IPS-18a (cell line): ENCODE measurements around the gene CYCS.

Experiments used
- H3K27ac ChIP-seq: one replicate; pipeline ENCODE4 v1.5.1; 2013; ENCODE audit warnings: low read length
- H3K27me3 ChIP-seq: one replicate; pipeline ENCODE4 v1.6.1; 2013; ENCODE audit warnings: mild to moderate bottlenecking, low read length; ENCODE audit not compliant: control insufficient read depth, insufficient read depth
- H3K36me3 ChIP-seq: one replicate; pipeline ENCODE4 v1.6.1; 2013; ENCODE audit warnings: low read depth, low read length; ENCODE audit not compliant: control insufficient read depth
- H3K4me1 ChIP-seq: one replicate; pipeline ENCODE4 v1.6.1; 2013; ENCODE audit warnings: low read depth, low read length; ENCODE audit not compliant: control insufficient read depth
- H3K4me3 ChIP-seq: one replicate; pipeline ENCODE4 v1.5.1; 2013; ENCODE audit warnings: low read length
- H3K9ac ChIP-seq: one replicate; pipeline ENCODE4 v1.6.1; 2013; ENCODE audit warnings: mild to moderate bottlenecking, low read length, moderate library complexity
- H3K9me3 ChIP-seq: one replicate; pipeline ENCODE4 v1.6.1; 2013; ENCODE audit warnings: low read depth, low read length; ENCODE audit not compliant: control insufficient read depth

Gene CYCS

GRCh38 chr7:25148772-25149575, 23.9 kb upstream of the CYCS start:
- no peaks in the 10 kb centered on the region for H3K9me3 ChIP-seq
- H3K36me3 ChIP-seq: no peaks in the 10 kb centered on the region
- H3K27me3 ChIP-seq: no peaks in the 10 kb centered on the region
- no peak overlapping the region for H3K27ac ChIP-seq
- no peak overlapping the region for H3K4me3 ChIP-seq
- no peak overlapping the region for H3K9ac ChIP-seq
- H3K4me1 ChIP-seq: peaks cover 15% of the 10 kb centered on the region

DNA sequence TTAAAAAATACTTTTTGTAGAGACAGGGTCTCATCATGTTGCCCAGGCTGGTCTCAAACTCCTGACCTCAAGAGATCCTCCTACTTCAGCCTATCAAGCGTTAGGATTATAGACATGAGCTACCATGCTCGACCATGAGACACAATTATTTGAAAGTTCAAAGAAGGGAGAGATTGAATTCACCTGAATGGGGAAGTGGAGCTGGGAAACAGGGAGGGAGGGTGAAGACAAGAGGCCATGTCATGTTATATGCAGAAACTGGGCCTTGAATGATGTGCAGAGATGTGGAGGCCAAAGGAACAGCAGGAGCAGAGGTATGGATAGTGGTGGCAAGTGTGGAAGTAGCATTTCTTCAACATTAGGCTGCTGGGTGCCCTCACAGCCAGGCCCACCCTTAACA, 18.7 kb upstream of the CYCS start:
- peaks cover 11% of the 10 kb centered on the region for H3K4me1 ChIP-seq
- no peak overlapping the region for H3K4me3 ChIP-seq
- H3K9ac ChIP-seq: no peak overlapping the region
- no peaks in the 10 kb centered on the region for H3K27me3 ChIP-seq
- H3K36me3 ChIP-seq: no peaks in the 10 kb centered on the region
- no peaks in the 10 kb centered on the region for H3K9me3 ChIP-seq
- H3K27ac ChIP-seq: no peak overlapping the region

- no peak overlapping the region for H3K27ac ChIP-seq
- peaks cover 11% of the 10 kb centered on the region for H3K4me1 ChIP-seq
- H3K27me3 ChIP-seq: no peaks in the 10 kb centered on the region
- H3K36me3 ChIP-seq: no peaks in the 10 kb centered on the region
- no peaks in the 10 kb centered on the region for H3K9me3 ChIP-seq
- no peak overlapping the region for H3K4me3 ChIP-seq
- no peak overlapping the region for H3K9ac ChIP-seq
Measured at GRCh38 chr7:25139536-25139935, 14.5 kb upstream of the CYCS start.

GRCh38 chr7:25134358-25135010, 9.4 kb upstream of the CYCS start:
- Histone ChIP-seq H3K9ac (no peak overlapping the region), H3K4me3 (no peak overlapping the region), H3K27me3 (no peaks in the 10 kb centered on the region), H3K27ac (no peak overlapping the region), H3K4me1 (peaks cover 5% of the 10 kb centered on the region), H3K36me3 (no peaks in the 10 kb centered on the region), H3K9me3 (no peaks in the 10 kb centered on the region)

DNA sequence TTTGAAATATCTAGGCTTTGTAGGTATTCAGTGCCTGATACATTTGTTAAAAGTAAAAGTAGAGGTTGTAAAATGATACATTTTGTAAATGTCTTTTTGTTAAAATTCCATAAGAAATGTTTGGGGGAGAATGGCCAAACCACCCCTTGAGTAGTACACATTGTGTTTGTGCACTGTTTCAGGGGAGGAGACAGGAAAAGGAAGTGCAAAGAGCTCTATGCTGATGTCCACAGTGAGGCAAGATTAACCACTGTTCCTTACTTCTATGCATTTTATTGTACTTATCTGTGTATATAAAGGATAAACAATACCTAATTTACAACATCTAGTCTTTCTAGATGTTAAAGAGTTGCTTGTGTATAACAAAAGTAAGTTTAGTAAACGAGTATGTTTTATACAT, 7.4 kb upstream of the CYCS start:
- Histone ChIP-seq H3K27me3 (no peaks in the 10 kb centered on the region), H3K27ac (no peak overlapping the region), H3K36me3 (no peaks in the 10 kb centered on the region), H3K9me3 (no peaks in the 10 kb centered on the region), H3K4me3 (no peak overlapping the region), H3K9ac (no peak overlapping the region), H3K4me1 (peaks cover 5% of the 10 kb centered on the region)

DNA sequence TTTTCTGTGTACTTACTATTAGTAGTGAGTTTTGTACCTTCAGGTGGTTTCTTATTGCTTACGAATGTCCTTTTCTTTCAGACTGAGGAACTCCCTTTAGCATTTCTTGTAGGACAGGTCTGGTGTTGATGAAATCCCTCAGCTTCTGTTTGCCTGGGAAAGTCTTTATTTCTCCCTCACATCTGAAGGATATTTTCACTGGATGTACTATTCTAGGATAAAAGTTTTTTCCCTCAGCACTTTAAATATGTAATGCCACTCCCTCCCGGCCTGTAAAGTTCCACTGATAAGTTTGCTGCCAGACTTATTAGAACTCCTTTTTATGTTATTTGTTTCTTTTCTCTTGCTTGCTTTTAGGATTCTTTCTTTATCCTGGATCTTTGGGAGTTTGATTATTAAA, 1.7 kb upstream of the CYCS start:
- H3K4me1 ChIP-seq: no peaks in the 10 kb centered on the region
- peaks cover 15% of the 10 kb centered on the region for H3K36me3 ChIP-seq
- H3K9me3 ChIP-seq: no peaks in the 10 kb centered on the region
- no peaks in the 10 kb centered on the region for H3K27me3 ChIP-seq
- no peak overlapping the region for H3K27ac ChIP-seq
- no peak overlapping the region for H3K9ac ChIP-seq
- H3K4me3 ChIP-seq: no peak overlapping the region

- Histone ChIP-seq H3K9ac (peak overlapping the region; percentile 98), H3K9me3 (no peaks in the 10 kb centered on the region), H3K27ac (peak overlapping the region; percentile 95), H3K4me1 (no peaks in the 10 kb centered on the region), H3K36me3 (peaks cover 35% of the 10 kb centered on the region), H3K27me3 (no peaks in the 10 kb centered on the region), H3K4me3 (peak overlapping the region; percentile 100)
Measured at GRCh38 chr7:25124465-25125136, 459 bp downstream of the CYCS start.

DNA sequence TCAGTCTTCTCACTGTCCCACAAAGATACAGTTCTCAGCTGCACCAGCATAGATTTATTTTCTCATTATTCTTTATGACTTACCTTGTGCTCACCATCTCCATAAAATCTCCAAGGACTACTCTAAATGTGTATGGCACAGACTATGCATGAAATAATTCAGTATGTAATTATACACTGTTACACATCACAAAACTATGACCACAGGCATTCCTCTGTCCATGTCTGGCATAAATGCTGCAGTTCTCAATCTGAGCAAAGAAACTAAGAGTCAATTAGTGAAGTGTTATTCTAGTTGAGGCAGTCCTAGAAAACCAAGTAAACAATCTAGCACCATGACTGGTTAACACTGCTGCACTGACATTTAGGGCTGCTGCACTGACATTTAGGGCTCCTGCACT, 2.7 kb downstream of the CYCS start:
- Histone ChIP-seq H3K4me1 (no peaks in the 10 kb centered on the region), H3K27ac (no peak overlapping the region), H3K27me3 (no peaks in the 10 kb centered on the region), H3K4me3 (no peak overlapping the region), H3K36me3 (peaks cover 52% of the 10 kb centered on the region), H3K9ac (no peak overlapping the region), H3K9me3 (no peaks in the 10 kb centered on the region)

- Histone ChIP-seq H3K36me3 (peaks cover 52% of the 10 kb centered on the region), H3K9me3 (no peaks in the 10 kb centered on the region), H3K27ac (no peak overlapping the region), H3K9ac (no peak overlapping the region), H3K4me3 (no peak overlapping the region), H3K27me3 (no peaks in the 10 kb centered on the region), H3K4me1 (no peaks in the 10 kb centered on the region)
Measured at GRCh38 chr7:25121599-25121998, 3.5 kb downstream of the CYCS start.

DNA sequence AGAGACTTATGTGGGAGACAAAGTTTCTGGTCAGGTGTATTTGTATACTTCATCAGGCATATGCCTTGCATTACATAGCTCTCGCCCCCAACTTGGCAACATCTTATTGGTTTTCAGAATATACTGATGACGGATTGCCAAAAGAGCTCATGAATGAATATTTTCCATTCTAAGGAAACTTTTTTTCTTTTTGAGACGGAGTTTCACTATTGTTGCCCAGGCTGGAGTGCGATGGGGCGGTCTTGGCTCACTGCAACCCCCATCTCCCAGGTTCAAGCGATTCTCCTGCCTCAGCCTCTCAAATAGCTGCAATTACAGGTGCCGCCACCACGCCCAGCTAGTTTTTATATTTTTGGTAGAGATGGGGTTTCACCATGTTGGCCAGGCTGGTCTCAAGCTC, 6.0 kb downstream of the CYCS start:
- Histone ChIP-seq H3K27ac (no peak overlapping the region), H3K36me3 (peaks cover 52% of the 10 kb centered on the region), H3K4me3 (no peak overlapping the region), H3K9me3 (no peaks in the 10 kb centered on the region), H3K27me3 (no peaks in the 10 kb centered on the region), H3K9ac (no peak overlapping the region), H3K4me1 (no peaks in the 10 kb centered on the region)

DNA sequence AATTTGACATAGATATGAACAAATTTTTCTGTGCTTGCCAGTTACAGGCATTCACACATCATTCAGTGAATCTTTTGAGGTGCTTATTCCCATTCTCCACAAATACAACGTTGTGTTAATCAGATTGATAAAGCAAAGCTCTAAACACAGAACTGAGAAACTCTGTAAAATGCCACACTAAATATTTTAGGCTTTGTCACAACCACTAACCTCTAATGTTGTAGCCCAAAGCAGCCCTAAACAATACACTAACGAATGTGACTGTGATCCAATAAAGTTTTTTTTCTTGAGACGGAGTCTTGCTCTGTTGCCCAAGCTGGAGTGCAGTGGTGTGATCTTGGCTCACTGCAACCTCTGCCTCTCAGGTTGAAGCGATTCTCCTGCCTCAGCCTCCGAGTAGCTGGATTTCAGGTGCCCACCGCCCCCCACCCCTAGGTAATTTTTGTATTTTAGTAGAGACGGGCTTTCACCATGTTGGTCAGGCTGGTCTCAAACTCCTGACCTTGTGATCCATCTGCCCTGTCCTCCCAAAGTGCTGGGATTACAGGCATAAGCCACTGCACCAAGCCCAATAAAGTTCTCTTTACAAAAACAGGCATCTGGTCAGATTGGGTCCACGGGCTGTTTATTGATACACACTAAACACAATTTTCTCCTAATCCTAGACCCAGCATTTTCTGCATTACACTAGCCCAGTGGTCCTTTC, 6.9 kb downstream of the CYCS start:
- H3K27me3 ChIP-seq: no peaks in the 10 kb centered on the region
- H3K9me3 ChIP-seq: no peaks in the 10 kb centered on the region
- H3K9ac ChIP-seq: no peak overlapping the region
- H3K27ac ChIP-seq: no peak overlapping the region
- peaks cover 51% of the 10 kb centered on the region for H3K36me3 ChIP-seq
- no peak overlapping the region for H3K4me3 ChIP-seq
- no peaks in the 10 kb centered on the region for H3K4me1 ChIP-seq
